Spinal cord (tissue), 10 donors: ENCODE measurements around the gene WDTC1. TPM values are rescaled to one million over a fixed set of nuclear protein-coding genes. Genes with fewer than 3 reads are reported as not detected.

Experiments used
- DNase-seq, 6 donors: peaks; one replicate each; pipeline versions ENCODE4 v3.0.0 to v3.0.0-alpha.2; 2013 to 2015; ENCODE audit warnings: low spot score in 6 of 6, low read depth in 4 of 6
- H3K27ac ChIP-seq: one replicate; pipeline ENCODE4 v1.5.1; 2013; ENCODE audit warnings: low read depth, low read length, control low read depth
- H3K27me3 ChIP-seq: one replicate; pipeline ENCODE4 v1.6.1; 2013; ENCODE audit warnings: low read length; ENCODE audit not compliant: control insufficient read depth, insufficient read depth
- H3K36me3 ChIP-seq: one replicate; pipeline ENCODE4 v1.6.1; 2013; ENCODE audit warnings: low read length; ENCODE audit not compliant: control insufficient read depth, insufficient read depth
- H3K4me1 ChIP-seq: one replicate; pipeline ENCODE4 v1.6.1; 2013; ENCODE audit warnings: low read length; ENCODE audit not compliant: control insufficient read depth, insufficient read depth
- H3K4me3 ChIP-seq: one replicate; pipeline ENCODE4 v1.5.1; 2013; ENCODE audit warnings: low read depth, low read length, control low read depth
- H3K9me3 ChIP-seq: one replicate; pipeline ENCODE4 v1.6.1; 2013; ENCODE audit warnings: low read length; ENCODE audit not compliant: control insufficient read depth, insufficient read depth
- WGBS: methylation state at CpG from one replicate; pipeline ENCODE4 v1.1.5; 2013; ENCODE audit warnings: missing lambda C conversion rate; ENCODE audit not compliant: insufficient coverage; 5-methylcytosine and 5-hydroxymethylcytosine counted together
- polyA plus RNA-seq, 2 donors: library from polyadenylated mRNA; unstranded; fragments of 120-200 nt; gene quantifications; one replicate each; pipeline ENCODE4 v1.2.1, GENCODE V29; 2013; ENCODE audit not compliant: insufficient read length in 2 of 2
- total RNA-seq, 2 donors: library from RNA; depleted of rRNA in 1 of 2; stranded (reverse); fragments of 120-200 nt in 1 of 2; fragments of >200 nt in 1 of 2; gene quantifications; one replicate each; pipeline versions ENCODE4 v1.2.3 to v1.2.4, GENCODE V29; 2013 to 2014
- donor health status: healthy.

WDTC1 gene
- total and polyA plus RNA-seq, 4 donors: 22.3 to 52.0 (median 34.4) TPM

DNA sequence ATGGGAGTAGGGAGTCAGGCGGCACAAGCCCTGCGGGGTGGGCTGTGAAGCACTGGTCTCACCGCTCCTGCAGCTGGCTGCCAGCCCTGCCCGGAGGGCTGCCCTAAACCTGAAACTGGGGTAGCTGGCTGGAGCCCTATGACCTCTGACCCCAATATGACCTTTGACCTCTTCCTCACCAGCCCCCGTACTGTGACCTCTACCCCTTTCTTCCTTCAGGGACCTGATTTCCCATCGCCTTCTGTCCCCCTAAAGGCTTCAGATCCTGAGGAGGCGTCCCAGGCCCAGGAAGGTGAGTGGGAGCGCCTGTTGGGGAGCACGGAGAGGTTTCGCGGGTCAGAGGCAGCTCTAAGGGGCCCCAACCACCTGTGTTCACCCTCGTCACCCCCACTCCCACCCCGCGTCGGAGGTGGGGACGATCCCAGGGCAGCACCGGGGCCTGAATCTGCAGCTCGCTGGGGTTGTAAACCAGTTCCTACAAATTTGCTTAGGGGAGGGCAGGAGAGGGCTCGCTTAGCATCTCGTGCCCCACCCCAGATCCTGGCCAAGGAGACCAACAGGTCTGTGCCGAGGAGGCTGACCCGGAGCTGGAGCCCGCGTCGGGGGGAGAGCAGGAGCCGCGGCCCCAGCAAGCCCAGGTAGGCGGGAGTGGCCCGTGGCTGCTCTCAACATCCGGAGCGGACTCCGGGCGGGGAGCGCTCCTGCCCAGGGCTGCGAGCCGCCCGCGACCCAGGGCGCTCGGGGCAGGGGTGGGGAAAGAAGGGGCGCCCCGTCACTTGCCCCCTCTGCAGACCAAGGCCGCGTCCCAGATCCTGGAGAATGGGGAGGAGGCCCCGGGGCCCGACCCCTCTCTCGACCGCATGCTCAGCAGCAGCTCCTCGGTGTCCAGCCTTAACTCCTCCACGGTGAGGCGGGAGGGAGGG, 114.7 kb downstream of the WDTC1 start:
- H3K4me1 ChIP-seq: peaks cover 28% of the 10 kb centered on the region
- peak overlapping the region; percentile 9 for H3K4me3 ChIP-seq
- H3K27ac ChIP-seq: no peak overlapping the region
- peaks cover 8% of the 10 kb centered on the region for H3K36me3 ChIP-seq
- WGBS: 2% methylated on average over 38 of the region's 51 CpGs
- no peaks in the 10 kb centered on the region for H3K9me3 ChIP-seq
- H3K27me3 ChIP-seq: peaks cover 37% of the 10 kb centered on the region
- no peak for DNase-seq

DNA sequence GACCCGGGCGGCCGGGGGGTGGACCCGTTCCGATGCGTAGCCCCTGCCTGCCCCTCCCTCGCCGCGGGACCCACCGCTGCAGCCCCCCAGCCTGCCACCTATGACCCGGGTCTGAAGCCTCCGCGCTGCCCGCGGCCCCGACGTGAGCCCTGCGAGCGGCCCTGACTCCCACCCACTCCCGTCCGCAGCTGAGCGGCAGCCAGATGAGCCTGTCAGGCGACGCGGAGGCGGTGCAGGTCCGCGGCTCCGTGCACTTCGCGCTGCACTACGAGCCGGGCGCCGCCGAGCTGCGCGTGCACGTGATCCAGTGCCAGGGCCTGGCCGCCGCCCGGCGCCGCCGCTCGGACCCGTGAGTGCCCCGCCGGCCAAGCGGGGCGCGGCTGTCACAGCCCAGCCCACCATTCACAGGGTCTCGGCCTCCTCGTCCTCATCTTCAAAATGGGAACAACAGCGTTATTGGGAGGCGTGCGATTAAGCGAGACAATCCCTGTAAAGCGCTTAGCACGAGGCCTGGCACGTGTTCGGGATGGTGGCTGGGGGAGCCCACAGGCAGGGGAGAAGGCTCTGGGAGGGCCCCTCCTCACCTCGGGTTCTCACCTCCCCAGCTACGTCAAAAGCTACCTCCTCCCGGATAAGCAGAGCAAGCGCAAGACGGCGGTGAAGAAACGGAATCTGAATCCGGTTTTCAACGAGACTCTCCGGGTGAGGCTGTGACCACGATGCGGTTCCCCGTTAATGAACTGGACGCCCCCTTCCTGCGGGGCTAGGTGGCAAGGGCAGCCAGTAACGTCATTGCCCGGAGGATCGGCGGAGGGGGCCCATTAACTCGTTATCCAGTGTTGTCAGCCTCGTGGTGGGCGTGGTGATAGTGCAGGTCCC, 115.6 kb downstream of the WDTC1 start:
- Histone ChIP-seq H3K27ac (no peak overlapping the region), H3K4me3 (peak overlapping the region; percentile 9), H3K9me3 (no peaks in the 10 kb centered on the region), H3K27me3 (peaks cover 37% of the 10 kb centered on the region), H3K36me3 (peaks cover 8% of the 10 kb centered on the region), H3K4me1 (peaks cover 28% of the 10 kb centered on the region)
- 2% methylated on average over 82 of the region's 84 CpGs for WGBS
- DNase-seq: peak in 3 of 6 donors; percentile 25 to 79 (median 77)

DNA sequence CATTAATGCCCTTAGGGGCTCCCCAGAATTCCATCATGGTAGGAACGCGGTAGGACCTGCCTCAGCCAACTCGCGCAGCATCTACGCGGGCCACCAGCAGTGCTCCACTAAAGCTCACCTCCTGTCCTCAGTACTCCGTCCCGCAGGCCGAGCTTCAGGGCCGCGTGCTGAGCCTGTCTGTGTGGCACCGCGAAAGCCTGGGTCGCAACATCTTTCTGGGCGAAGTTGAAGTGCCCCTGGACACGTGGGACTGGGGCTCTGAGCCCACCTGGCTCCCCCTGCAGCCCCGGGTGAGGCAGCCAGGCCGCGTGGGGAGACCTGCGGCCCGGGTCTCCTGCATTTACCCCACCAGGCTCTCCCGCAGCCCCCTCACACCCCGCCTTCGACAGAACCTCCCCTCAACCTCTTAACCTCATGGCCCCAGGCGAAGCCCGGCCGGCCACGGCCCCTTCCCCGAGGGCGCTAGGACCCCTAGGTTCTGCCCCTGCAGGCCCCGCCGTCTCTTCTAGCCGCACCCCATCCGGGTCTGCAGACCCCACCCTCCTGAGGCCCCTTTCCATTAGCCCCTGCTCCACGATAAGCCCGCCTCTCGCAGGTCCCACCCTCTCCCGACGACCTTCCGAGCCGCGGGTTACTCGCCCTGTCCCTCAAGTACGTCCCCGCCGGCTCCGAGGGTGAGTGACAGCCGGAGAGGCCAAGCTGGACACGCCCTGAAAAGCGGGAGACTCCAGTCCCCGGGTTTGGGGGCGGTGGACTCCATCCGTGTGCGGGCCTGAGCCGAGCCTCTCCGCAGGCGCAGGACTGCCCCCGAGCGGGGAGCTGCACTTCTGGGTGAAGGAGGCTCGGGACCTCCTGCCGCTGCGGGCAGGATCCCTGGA, 116.5 kb downstream of the WDTC1 start:
- Histone ChIP-seq H3K4me3 (peak overlapping the region; percentile 4), H3K36me3 (peaks cover 12% of the 10 kb centered on the region), H3K27me3 (peaks cover 37% of the 10 kb centered on the region), H3K27ac (no peak overlapping the region), H3K4me1 (peaks cover 28% of the 10 kb centered on the region), H3K9me3 (no peaks in the 10 kb centered on the region)
- 10% methylated on average over 59 of the region's 62 CpGs for WGBS
- DNase-seq: peak in 1 of 6 donors; percentile 48

DNA sequence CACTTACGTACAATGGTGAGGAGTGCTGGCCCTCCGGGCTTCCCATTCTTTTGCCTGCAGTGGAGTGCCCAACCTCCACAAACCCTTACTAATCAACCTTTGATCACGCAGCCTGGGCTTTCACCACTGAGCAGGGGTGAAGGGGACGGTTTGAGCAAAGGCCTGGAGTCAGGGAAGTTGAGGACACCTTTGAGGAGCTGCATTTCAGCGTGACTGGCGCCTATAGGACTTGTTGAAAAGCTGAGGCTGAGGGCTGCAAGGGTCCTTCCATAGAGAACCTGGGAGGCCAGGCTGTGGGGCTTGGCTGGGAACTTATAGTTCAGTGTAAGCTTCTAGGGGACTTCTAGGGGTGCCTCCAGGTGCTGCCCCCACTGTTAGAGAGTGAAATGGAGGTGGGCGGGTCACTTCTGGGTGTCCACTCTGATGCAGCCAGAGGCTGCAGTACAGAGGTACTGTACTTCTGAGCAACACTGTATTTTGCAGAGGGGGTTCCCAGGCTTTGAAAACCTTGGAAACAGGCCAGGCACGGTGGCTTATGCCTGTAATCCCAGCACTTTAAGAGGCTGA, 117.2 kb downstream of the WDTC1 start:
- H3K27me3 ChIP-seq: peaks cover 41% of the 10 kb centered on the region
- H3K4me3 ChIP-seq: no peak overlapping the region
- no peaks in the 10 kb centered on the region for H3K9me3 ChIP-seq
- WGBS: 41% methylated on average over 6 of the region's 8 CpGs
- peaks cover 28% of the 10 kb centered on the region for H3K4me1 ChIP-seq
- peaks cover 19% of the 10 kb centered on the region for H3K36me3 ChIP-seq
- no peak overlapping the region for H3K27ac ChIP-seq
- DNase-seq: no peak

DNA sequence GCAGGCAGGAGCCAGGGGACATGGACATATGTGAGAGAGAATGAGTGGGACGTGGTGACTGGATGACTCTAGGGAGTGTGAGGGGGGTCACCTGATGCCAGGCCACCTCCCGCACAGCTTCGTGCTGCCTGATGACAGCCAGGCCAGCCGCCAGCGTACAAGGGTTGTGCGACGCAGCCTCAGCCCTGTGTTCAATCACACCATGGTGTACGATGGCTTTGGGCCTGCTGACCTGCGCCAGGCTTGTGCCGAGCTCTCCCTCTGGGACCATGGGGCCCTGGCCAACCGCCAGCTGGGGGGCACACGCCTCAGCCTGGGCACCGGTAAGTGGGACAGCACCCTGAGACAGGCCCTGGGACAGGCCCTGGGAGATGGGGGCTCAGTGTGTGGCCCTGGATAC, 118.7 kb downstream of the WDTC1 start:
- Histone ChIP-seq H3K27ac (no peak overlapping the region), H3K36me3 (peaks cover 25% of the 10 kb centered on the region), H3K27me3 (peaks cover 48% of the 10 kb centered on the region), H3K4me1 (peaks cover 40% of the 10 kb centered on the region), H3K9me3 (no peaks in the 10 kb centered on the region), H3K4me3 (no peak overlapping the region)
- DNase-seq: no peak
- WGBS: 91% methylated on average over 11 of the region's 13 CpGs

DNA sequence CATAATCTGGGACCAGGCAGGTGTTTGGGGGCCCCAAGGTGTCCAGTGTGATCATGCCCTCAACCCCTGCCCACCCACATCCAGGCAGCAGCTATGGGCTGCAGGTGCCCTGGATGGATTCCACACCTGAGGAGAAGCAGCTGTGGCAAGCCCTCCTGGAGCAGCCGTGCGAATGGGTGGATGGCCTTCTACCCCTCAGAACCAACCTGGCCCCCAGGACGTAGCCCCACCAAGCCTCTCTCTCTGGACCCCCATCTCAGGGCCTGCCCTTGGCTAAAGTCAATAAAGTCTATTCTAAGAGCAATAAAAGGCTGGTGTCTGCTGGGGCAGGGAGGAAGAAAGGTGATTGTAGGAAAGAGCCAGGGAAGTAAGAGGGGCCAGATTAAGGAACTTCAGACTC, 119.2 kb downstream of the WDTC1 start:
- peaks cover 29% of the 10 kb centered on the region for H3K36me3 ChIP-seq
- no peaks in the 10 kb centered on the region for H3K9me3 ChIP-seq
- DNase-seq: no peak
- no peak overlapping the region for H3K4me3 ChIP-seq
- WGBS: 90% methylated on average over 2 of the region's 3 CpGs
- H3K27ac ChIP-seq: no peak overlapping the region
- H3K4me1 ChIP-seq: peaks cover 40% of the 10 kb centered on the region
- peaks cover 50% of the 10 kb centered on the region for H3K27me3 ChIP-seq

DNA sequence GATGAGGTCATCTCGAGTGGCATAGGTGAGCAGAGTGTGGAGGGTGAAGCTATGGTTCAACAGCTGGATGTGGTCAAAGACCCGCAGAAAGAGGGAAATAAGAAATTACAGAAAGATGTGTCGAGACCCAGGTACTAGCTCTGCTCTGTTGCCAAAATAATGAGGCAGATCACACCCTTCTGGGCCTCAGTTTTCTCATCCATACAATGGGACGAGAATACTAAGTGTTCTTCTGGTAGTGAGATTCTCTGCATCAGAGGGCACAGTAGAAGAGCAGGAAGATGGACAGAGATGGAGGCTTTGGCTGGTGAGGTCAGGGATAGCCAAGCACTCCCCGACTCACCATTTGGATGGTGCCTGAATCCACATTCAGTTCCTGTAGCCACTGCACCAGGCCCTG, 121.3 kb downstream of the WDTC1 start:
- Histone ChIP-seq H3K9me3 (no peaks in the 10 kb centered on the region), H3K36me3 (peaks cover 29% of the 10 kb centered on the region), H3K4me1 (peaks cover 39% of the 10 kb centered on the region), H3K27me3 (peaks cover 43% of the 10 kb centered on the region), H3K27ac (no peak overlapping the region), H3K4me3 (no peak overlapping the region)
- DNase-seq: no peak
- 94% methylated on average over 4 of the region's 5 CpGs for WGBS

DNA sequence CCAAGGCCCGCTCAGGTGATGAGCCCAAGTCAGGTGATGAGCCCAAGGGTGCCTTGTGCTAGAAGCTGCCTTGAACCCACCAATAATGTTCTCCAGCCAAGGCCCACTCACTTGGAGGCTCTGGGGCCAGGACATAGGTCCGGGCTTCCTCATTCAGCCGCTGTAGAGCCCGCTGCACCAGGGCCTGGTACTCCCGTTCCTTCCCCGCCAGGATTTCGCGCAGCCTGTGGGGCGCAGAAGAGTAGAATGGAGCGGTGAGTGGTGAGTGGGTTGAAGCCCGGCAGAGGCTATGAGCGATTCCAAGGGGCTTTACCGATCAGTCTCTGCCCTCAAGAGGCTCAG, 121.8 kb downstream of the WDTC1 start:
- no peak overlapping the region for H3K4me3 ChIP-seq
- H3K27ac ChIP-seq: no peak overlapping the region
- peaks cover 37% of the 10 kb centered on the region for H3K4me1 ChIP-seq
- WGBS: 81% methylated on average over 13 of the region's 13 CpGs
- H3K9me3 ChIP-seq: no peaks in the 10 kb centered on the region
- no peak for DNase-seq
- peaks cover 37% of the 10 kb centered on the region for H3K27me3 ChIP-seq
- peaks cover 32% of the 10 kb centered on the region for H3K36me3 ChIP-seq
